Superior temporal gyrus (tissue), 1 donor: ENCODE measurements around the gene PNPLA7.
"Not testable (repeated sequence)": the region's sequence is repeated elsewhere in the genome, so short reads cannot be mapped to it uniquely, and the experiment has no call there.

Source experiments
- DNase-seq: peaks from one replicate; pipeline ENCODE4 v3.0.0-alpha.2; 2016; ENCODE audit errors: extremely low spot score

The PNPLA7 gene

GRCh38 chr9:137513801-137514570, 36.2 kb downstream of the PNPLA7 start:
- DNase-seq = not testable (repeated sequence)

- not testable (repeated sequence) for DNase-seq
Measured at GRCh38 chr9:137513136-137513535, 37.1 kb downstream of the PNPLA7 start.

- no peak for DNase-seq
Measured at GRCh38 chr9:137511758-137512463, 38.3 kb downstream of the PNPLA7 start.

- not testable (repeated sequence) for DNase-seq
Measured at GRCh38 chr9:137511126-137511525, 39.1 kb downstream of the PNPLA7 start.

GRCh38 chr9:137509198-137509597, 41.0 kb downstream of the PNPLA7 start:
- no peak for DNase-seq

- DNase-seq = no peak
Measured at GRCh38 chr9:137506702-137507171, 43.5 kb downstream of the PNPLA7 start.

GRCh38 chr9:137506274-137506673, 43.9 kb downstream of the PNPLA7 start:
- DNase-seq = no peak

GRCh38 chr9:137505421-137506140, 44.6 kb downstream of the PNPLA7 start:
- no peak for DNase-seq

- no peak for DNase-seq
Measured at GRCh38 chr9:137504432-137504777, 45.8 kb downstream of the PNPLA7 start.

- no peak for DNase-seq
Measured at GRCh38 chr9:137502008-137502911, 47.9 kb downstream of the PNPLA7 start.

- no peak for DNase-seq
Measured at GRCh38 chr9:137501457-137501856, 48.7 kb downstream of the PNPLA7 start.

GRCh38 chr9:137500666-137501397, 49.4 kb downstream of the PNPLA7 start:
- no peak for DNase-seq

- no peak for DNase-seq
Measured at GRCh38 chr9:137499858-137500661, 50.1 kb downstream of the PNPLA7 start.

- no peak for DNase-seq
Measured at GRCh38 chr9:137499416-137499815, 50.8 kb downstream of the PNPLA7 start.

- DNase-seq = no peak
Measured at GRCh38 chr9:137498720-137499150, 51.5 kb downstream of the PNPLA7 start.

- DNase-seq = no peak
Measured at GRCh38 chr9:137497921-137498719, 52.1 kb downstream of the PNPLA7 start.

GRCh38 chr9:137496601-137497375, 53.4 kb downstream of the PNPLA7 start:
- DNase-seq = no peak
